Keratinocyte (primary cell): ENCODE data around the gene PRR5. TPM values are rescaled to one million over a fixed set of nuclear protein-coding genes. Genes with fewer than 3 reads are reported as not detected.

Experiments
- DNase-seq: peaks from one replicate; pipeline ENCODE4 v3.0.0-alpha.2; 2011; ENCODE audit warnings: low read depth, missing footprints, low spot score
- FAIRE-seq: peaks from 2 replicates; lab custom pipeline; 2011; peaks lifted over from hg19 to GRCh38; lab: Jason Lieb, UNC
- H2AFZ ChIP-seq: 2 replicates; pipeline ENCODE4 v1.6.0; 2012; ENCODE audit warnings: low read length, control low read depth, inconsistent platforms; ENCODE audit not compliant: control insufficient read depth
- H3K27ac ChIP-seq: 2 replicates; pipeline ENCODE4 v1.5.1; 2011; ENCODE audit warnings: low read length; ENCODE audit not compliant: control insufficient read depth, insufficient read depth
- H3K27me3 ChIP-seq: 3 replicates; pipeline ENCODE4 v1.6.0; 2011; ENCODE audit warnings: low read length; ENCODE audit not compliant: control insufficient read depth, insufficient read depth; ENCODE audit errors: extremely low read depth
- H3K36me3 ChIP-seq, 2 experiments: 2 replicates in 1 of 2; 3 replicates in 1 of 2; pipeline ENCODE4 v1.5.1; 2011; ENCODE audit warnings: low read length in 2 of 2, mild to moderate bottlenecking in 1 of 2; ENCODE audit not compliant: control insufficient read depth in 2 of 2, insufficient read depth in 2 of 2; ENCODE audit errors: extremely low read depth in 1 of 2
- H3K4me1 ChIP-seq: 3 replicates; pipeline ENCODE4 v1.5.1; 2011; ENCODE audit warnings: low read length; ENCODE audit not compliant: control insufficient read depth, insufficient read depth; ENCODE audit errors: extremely low read depth
- H3K4me2 ChIP-seq: 3 replicates; pipeline ENCODE4 v1.6.0; 2011; ENCODE audit warnings: low read depth, low read length; ENCODE audit not compliant: control insufficient read depth, insufficient read depth; ENCODE audit errors: extremely low read depth
- H3K4me3 ChIP-seq, 3 experiments: fragments of 200-600 bp in 1 of 3; sonication (generic) in 1 of 3; 2 replicates in 2 of 3; 3 replicates in 1 of 3; pipeline ENCODE4 v1.5.1; 2011 to 2016; ENCODE audit warnings: low read length in 3 of 3, mild to moderate bottlenecking in 3 of 3, control low read depth in 2 of 3, inconsistent platforms in 1 of 3, low read depth in 1 of 3, mixed read lengths in 1 of 3, mixed run types in 1 of 3, moderate library complexity in 1 of 3; ENCODE audit not compliant: control insufficient read depth in 2 of 3, insufficient read depth in 2 of 3; ENCODE audit errors: extremely low read depth in 1 of 3
- H3K79me2 ChIP-seq: 2 replicates; pipeline ENCODE4 v1.6.0; 2012; ENCODE audit warnings: low read length; ENCODE audit not compliant: control insufficient read depth, insufficient read depth
- H3K9ac ChIP-seq: 3 replicates; pipeline ENCODE4 v1.6.0; 2011; ENCODE audit warnings: low read length; ENCODE audit not compliant: control insufficient read depth, insufficient read depth; ENCODE audit errors: extremely low read depth
- H3K9me1 ChIP-seq: 3 replicates; pipeline ENCODE4 v1.6.0; 2011; ENCODE audit warnings: low read length; ENCODE audit not compliant: control insufficient read depth, insufficient read depth; ENCODE audit errors: extremely low read depth
- H3K9me3 ChIP-seq: 2 replicates; pipeline ENCODE4 v1.5.1; 2012; ENCODE audit warnings: low read depth, low read length; ENCODE audit not compliant: control insufficient read depth
- H4K20me1 ChIP-seq: 3 replicates; pipeline ENCODE4 v1.6.0; 2011; ENCODE audit warnings: low read length; ENCODE audit not compliant: control insufficient read depth, insufficient read depth; ENCODE audit errors: extremely low read depth
- CTCF ChIP-seq, 3 experiments: IDR thresholded peaks in 1 of 3; conservative IDR thresholded peaks in 1 of 3; optimal IDR thresholded peaks in 1 of 3; 2 replicates in 2 of 3; 3 replicates in 1 of 3; pipeline versions ENCODE3 to v1.5.1; 2011; ENCODE audit warnings: low read length in 3 of 3, mild to moderate bottlenecking in 3 of 3, moderate library complexity in 2 of 3, control low read depth in 1 of 3, inconsistent platforms in 1 of 3; ENCODE audit not compliant: insufficient read depth in 2 of 3; ENCODE audit errors: extremely low read depth in 1 of 3
- EZH2 ChIP-seq: IDR thresholded peaks from one replicate; pipeline ENCODE4 v1.6.1; 2012; ENCODE audit warnings: inconsistent platforms, mild to moderate bottlenecking, low read length, moderate library complexity
- dilution Hi-C: fragments of 300-500 bp; cut with MboI; formaldehyde crosslinking; loops from one replicate; pipeline ENCODE4 v1.7.0; 2020; ENCODE audit warnings: low sequenced_read_pairs; ENCODE audit not compliant: extremely low pct_ligation_motif_present
- polyA plus RNA-seq, 5 experiments: library from polyadenylated mRNA; depleted of rRNA in 3 of 5; stranded (reverse) in 3 of 5; stranded (forward) in 1 of 5; unstranded in 1 of 5; fragments of >200 nt; gene quantifications; 1 replicate in 1 of 5; 2 replicates in 3 of 5; 3 replicates in 1 of 5; pipeline versions ENCODE4 v1.2.1 to v1.2.3, GENCODE V29; 2011 to 2012; ENCODE audit warnings: missing spikeins in 2 of 5, low read depth in 1 of 5, low replicate concordance in 1 of 5

PRR5 gene
- polyA plus RNA-seq, 1 donor (not counting 4 experiments of a cell fraction or from before 2014, with no cell fraction given) = 9.1 TPM

DNA sequence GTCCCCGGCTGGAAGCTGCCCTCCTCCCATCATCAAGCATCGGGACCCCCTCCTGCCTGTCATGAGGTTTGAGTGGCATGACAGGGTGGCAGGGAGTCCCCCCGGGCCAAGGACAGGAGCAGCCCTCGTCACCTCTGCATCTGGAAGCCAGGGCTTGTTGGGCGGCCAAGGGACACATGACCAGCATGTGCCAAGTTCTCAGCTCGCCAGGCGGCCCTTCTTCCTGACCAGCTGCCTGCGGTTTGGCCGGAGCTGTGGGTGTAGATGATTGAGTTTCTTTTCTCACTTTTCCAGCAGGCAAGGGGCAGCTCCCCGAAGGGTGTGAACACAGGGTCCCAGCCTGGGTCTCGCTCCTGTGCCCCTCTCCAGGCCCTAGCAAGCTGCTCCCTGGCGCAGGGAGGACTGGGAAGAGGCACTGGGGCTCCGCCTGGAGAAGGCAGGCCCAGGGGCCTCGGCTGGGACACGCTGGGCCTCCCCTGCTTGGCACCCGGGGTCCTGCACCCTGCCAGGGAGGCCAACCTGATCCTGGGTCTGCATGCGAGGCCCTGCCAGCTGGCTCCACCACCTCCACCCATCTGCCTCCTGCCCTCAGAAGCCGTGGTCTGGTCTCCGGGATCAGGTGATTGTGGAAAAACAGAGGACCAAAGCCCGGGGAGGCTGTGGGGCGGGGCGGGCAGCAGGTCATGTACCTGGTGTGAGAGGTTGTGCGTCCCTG is 63.7 kb downstream of the PRR5 start:
- Histone ChIP-seq H3K4me1 (no peaks in the 10 kb centered on the region), H3K9ac (no peak overlapping the region), H3K27me3 (no peaks in the 10 kb centered on the region), H3K36me3 (peaks cover 0 to 6% of the 10 kb centered on the region in 2 experiments), H3K9me1 (no peaks in the 10 kb centered on the region), H3K9me3 (no peaks in the 10 kb centered on the region), H4K20me1 (no peaks in the 10 kb centered on the region), H2AFZ (no peak overlapping the region), H3K4me3 (no peak overlapping the region), H3K27ac (no peak overlapping the region), H3K79me2 (peaks cover 42% of the 10 kb centered on the region), H3K4me2 (no peak overlapping the region)
- FAIRE-seq (no peak), DNase-seq (no peak)
- TF ChIP-seq EZH2 = no peak
- no peak for TF ChIP-seq CTCF (optimal IDR thresholded peaks at IDR 0.05 in 1 of 3, IDR thresholded peaks at IDR 0.05 in 1 of 3, conservative IDR thresholded peaks at IDR 0.05 in 1 of 3; ENCODE audit: extremely low read depth in 1 of 3, insufficient read depth in 2 of 3, low read length in 3 of 3)
- dilution Hi-C loops = no loop called here

DNA sequence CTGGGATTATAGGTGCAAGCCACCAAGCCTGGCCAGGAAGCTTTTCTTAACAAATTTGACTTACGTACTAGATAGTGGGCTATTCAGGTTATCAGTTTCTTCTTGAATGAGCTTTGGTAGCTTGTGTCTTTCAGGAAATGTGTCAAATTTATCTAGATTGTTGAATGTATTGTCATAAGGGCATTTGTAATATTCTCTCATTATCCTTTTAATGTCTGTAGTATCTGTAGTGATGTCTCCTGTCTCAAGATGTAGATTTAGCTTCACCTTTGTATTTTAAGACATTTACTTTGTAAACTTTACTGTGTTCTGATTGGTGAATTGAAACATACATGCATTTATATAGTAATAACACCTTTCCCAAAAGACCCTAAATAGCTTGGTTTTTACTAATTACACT is 71.1 kb downstream of the PRR5 start:
- Histone ChIP-seq H3K79me2 (peaks cover 20% of the 10 kb centered on the region), H3K9ac (no peak overlapping the region), H3K4me3 (no peak overlapping the region), H3K9me1 (no peaks in the 10 kb centered on the region), H3K27ac (no peak overlapping the region), H3K9me3 (no peaks in the 10 kb centered on the region), H2AFZ (no peak overlapping the region), H3K36me3 (peaks cover 0 to 4% of the 10 kb centered on the region in 2 experiments), H4K20me1 (peaks cover 2% of the 10 kb centered on the region), H3K4me2 (no peak overlapping the region), H3K27me3 (no peaks in the 10 kb centered on the region), H3K4me1 (no peaks in the 10 kb centered on the region)
- FAIRE-seq (no peak), DNase-seq (no peak)
- dilution Hi-C loops = no loop called here
- TF ChIP-seq EZH2 = no peak
- no peak for TF ChIP-seq CTCF (optimal IDR thresholded peaks at IDR 0.05 in 1 of 3, IDR thresholded peaks at IDR 0.05 in 1 of 3, conservative IDR thresholded peaks at IDR 0.05 in 1 of 3; ENCODE audit: extremely low read depth in 1 of 3, insufficient read depth in 2 of 3, low read length in 3 of 3)
